ENCODE data around the gene COL4A4. TPM values are rescaled to one million over a fixed set of nuclear protein-coding genes. Genes with fewer than 3 reads are reported as not detected.

Gene COL4A4
- total and polyA plus RNA-seq, 3 experiments from 2014 or later = 0.08 TPM; not detected in 2

DNA sequence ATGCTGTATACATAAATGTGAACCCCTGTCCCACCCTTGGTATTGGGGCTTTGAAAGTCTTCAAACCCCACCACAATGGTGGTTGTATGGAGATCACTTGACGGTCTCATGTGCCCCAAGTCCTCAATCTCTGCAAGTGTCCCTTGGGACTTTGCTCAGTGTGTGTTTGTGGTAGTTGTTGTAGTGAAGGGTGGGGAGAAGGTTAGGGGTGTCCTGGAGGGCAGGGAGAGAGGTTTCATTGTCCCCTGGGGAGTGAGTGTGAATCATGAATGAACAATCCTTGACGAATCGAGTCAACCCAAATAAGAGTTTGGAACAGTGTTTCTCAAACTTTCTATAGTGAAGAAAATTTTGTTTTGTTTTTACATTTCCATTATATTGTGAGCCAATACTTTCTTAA is 28.5 kb upstream of the COL4A4 start:
- Histone ChIP-seq H3K4me3 (ENCODE audit: low read length) (no peak overlapping the region), H3K27me3 (ENCODE audit: insufficient read depth, low read length, poor library complexity, severe bottlenecking) (no peaks in the 10 kb centered on the region), H3K4me1 (ENCODE audit: insufficient read depth, low read length) (no peaks in the 10 kb centered on the region), H3K9me3 (ENCODE audit: low read length) (no peaks in the 10 kb centered on the region), H3K36me3 (ENCODE audit: insufficient read depth, low read length) (no peaks in the 10 kb centered on the region), H3K27ac (ENCODE audit: low read depth, low read length) (no peak overlapping the region)
- POLR2A ChIA-PET = no interaction called here
- no peaks in the 10 kb centered on the region for H3K4me1 Mint-ChIP-seq
- H3K27ac Mint-ChIP-seq = no peak overlapping the region
- peaks cover 0 to 2% (median 0%) of the 10 kb centered on the region in 5 donors for H3K9me3 Mint-ChIP-seq
- peaks cover 8 to 28% of the 10 kb centered on the region in 2 donors for H3K27me3 Mint-ChIP-seq
- DNase-seq = no peak
- no peaks in the 10 kb centered on the region for H3K36me3 Mint-ChIP-seq
- CTCF ChIA-PET = no interaction called here
- H3K4me3 Mint-ChIP-seq = no peak overlapping the region

- no peaks in the 10 kb centered on the region for H3K4me1 ChIP-seq (ENCODE audit: insufficient read depth, low read length)
- ChIA-PET CTCF (no interaction called here), POLR2A (no interaction called here)
- Mint-ChIP-seq H3K4me3 (no peak overlapping the region), H3K9me3 (peaks cover 0 to 2% (median 0%) of the 10 kb centered on the region in 5 donors), H3K4me1 (no peaks in the 10 kb centered on the region), H3K36me3 (no peaks in the 10 kb centered on the region), H3K27me3 (peaks cover 8 to 31% of the 10 kb centered on the region in 2 donors), H3K27ac (no peak overlapping the region)
- H3K36me3 ChIP-seq (ENCODE audit: insufficient read depth, low read length) = no peaks in the 10 kb centered on the region
- H3K9me3 ChIP-seq (ENCODE audit: low read length) = no peaks in the 10 kb centered on the region
- no peaks in the 10 kb centered on the region for H3K27me3 ChIP-seq (ENCODE audit: insufficient read depth, low read length, poor library complexity, severe bottlenecking)
- H3K27ac ChIP-seq (ENCODE audit: low read depth, low read length) = no peak overlapping the region
- DNase-seq = no peak
- H3K4me3 ChIP-seq (ENCODE audit: low read length) = no peak overlapping the region
Observed at GRCh38 chr2:227191367-227191766, 27.4 kb upstream of the COL4A4 start.

DNA sequence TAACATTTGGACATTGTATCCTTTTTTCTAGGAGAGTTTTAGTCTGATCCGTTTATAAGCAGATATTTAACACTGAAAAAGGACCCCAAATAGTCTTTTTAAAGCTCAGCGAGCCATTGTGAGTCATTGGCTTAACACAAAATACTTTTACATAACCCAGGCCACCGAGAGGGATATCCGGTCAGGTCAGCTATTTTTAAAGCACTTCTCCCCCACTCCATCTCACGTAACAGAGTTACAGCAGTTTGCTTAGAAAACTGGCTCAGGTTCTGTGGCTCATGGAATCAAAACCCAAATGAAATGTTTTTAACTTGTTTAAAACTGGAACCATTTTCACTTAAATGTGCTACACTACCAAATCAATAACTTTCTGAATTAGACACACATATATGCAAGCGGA is 24.3 kb upstream of the COL4A4 start:
- Histone ChIP-seq H3K4me3 (ENCODE audit: low read length) (no peak overlapping the region), H3K4me1 (ENCODE audit: insufficient read depth, low read length) (no peaks in the 10 kb centered on the region), H3K27ac (ENCODE audit: low read depth, low read length) (no peak overlapping the region), H3K27me3 (ENCODE audit: insufficient read depth, low read length, poor library complexity, severe bottlenecking) (no peaks in the 10 kb centered on the region), H3K36me3 (ENCODE audit: insufficient read depth, low read length) (no peaks in the 10 kb centered on the region), H3K9me3 (ENCODE audit: low read length) (no peaks in the 10 kb centered on the region)
- no peaks in the 10 kb centered on the region for H3K4me1 Mint-ChIP-seq
- H3K27ac Mint-ChIP-seq = no peak overlapping the region
- ChIA-PET CTCF (no interaction called here), POLR2A (no interaction called here)
- H3K27me3 Mint-ChIP-seq = peaks cover 9 to 38% of the 10 kb centered on the region in 2 donors
- H3K4me3 Mint-ChIP-seq = no peak overlapping the region
- H3K36me3 Mint-ChIP-seq = no peaks in the 10 kb centered on the region
- no peak for DNase-seq
- peaks cover 0 to under 1% (median 0%) of the 10 kb centered on the region in 5 donors for H3K9me3 Mint-ChIP-seq

DNA sequence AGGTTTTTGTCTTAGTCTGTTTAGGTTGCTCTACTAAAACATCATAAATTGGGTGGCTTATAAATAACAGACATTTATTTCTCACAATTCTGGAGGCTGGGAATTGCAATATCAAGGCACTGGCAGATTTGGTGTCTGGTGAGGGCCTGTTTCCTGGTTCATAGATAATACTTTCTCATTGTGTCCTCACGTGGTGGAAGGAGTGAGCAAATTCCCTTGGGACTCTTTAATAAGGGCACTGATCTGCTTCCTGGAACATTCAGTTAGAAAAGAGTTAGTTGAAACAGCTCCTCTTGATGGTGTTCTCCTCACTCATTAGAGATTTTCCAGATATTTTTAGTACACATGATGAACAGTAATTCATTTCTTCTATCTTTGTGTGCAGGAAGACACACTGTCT is 22.7 kb upstream of the COL4A4 start:
- H3K27ac Mint-ChIP-seq = no peak overlapping the region
- Histone ChIP-seq H3K4me1 (ENCODE audit: insufficient read depth, low read length) (no peaks in the 10 kb centered on the region), H3K4me3 (ENCODE audit: low read length) (no peak overlapping the region), H3K27ac (ENCODE audit: low read depth, low read length) (no peak overlapping the region), H3K27me3 (ENCODE audit: insufficient read depth, low read length, poor library complexity, severe bottlenecking) (no peaks in the 10 kb centered on the region), H3K9me3 (ENCODE audit: low read length) (no peaks in the 10 kb centered on the region), H3K36me3 (ENCODE audit: insufficient read depth, low read length) (no peaks in the 10 kb centered on the region)
- H3K27me3 Mint-ChIP-seq = peaks cover 9 to 32% of the 10 kb centered on the region in 2 donors
- H3K4me3 Mint-ChIP-seq = no peak overlapping the region
- H3K36me3 Mint-ChIP-seq = no peaks in the 10 kb centered on the region
- POLR2A ChIA-PET = no interaction called here
- CTCF ChIA-PET = no interaction called here
- no peak for DNase-seq
- H3K4me1 Mint-ChIP-seq = no peaks in the 10 kb centered on the region
- no peaks in the 10 kb centered on the region for H3K9me3 Mint-ChIP-seq

- POLR2A ChIA-PET = no interaction called here
- no peak overlapping the region for H3K4me3 Mint-ChIP-seq
- no peaks in the 10 kb centered on the region for H3K9me3 Mint-ChIP-seq
Observed at GRCh38 chr2:227185615-227186232, 21.7 kb upstream of the COL4A4 start.

GRCh38 chr2:227183657-227184367 is 19.8 kb upstream of the COL4A4 start:
- CTCF ChIA-PET = no interaction called here
- H3K9me3 Mint-ChIP-seq = no peaks in the 10 kb centered on the region

More at GRCh38 chr2:227185615-227186232, 21.7 kb upstream of the COL4A4 start:
- Mint-ChIP-seq H3K36me3 (no peaks in the 10 kb centered on the region), H3K27ac (no peak overlapping the region), H3K27me3 (peaks cover 7 to 32% of the 10 kb centered on the region in 2 donors), H3K4me1 (no peaks in the 10 kb centered on the region)
- Histone ChIP-seq H3K36me3 (ENCODE audit: insufficient read depth, low read length) (no peaks in the 10 kb centered on the region), H3K27me3 (ENCODE audit: insufficient read depth, low read length, poor library complexity, severe bottlenecking) (no peaks in the 10 kb centered on the region), H3K4me3 (ENCODE audit: low read length) (no peak overlapping the region), H3K4me1 (ENCODE audit: insufficient read depth, low read length) (no peaks in the 10 kb centered on the region), H3K27ac (ENCODE audit: low read depth, low read length) (no peak overlapping the region), H3K9me3 (ENCODE audit: low read length) (no peaks in the 10 kb centered on the region)
- no peak for DNase-seq
- CTCF ChIA-PET = no interaction called here

GRCh38 chr2:227182765-227183164 is 18.8 kb upstream of the COL4A4 start:
- H3K36me3 Mint-ChIP-seq = no peaks in the 10 kb centered on the region
- H3K4me1 Mint-ChIP-seq = no peaks in the 10 kb centered on the region

More at GRCh38 chr2:227183657-227184367, 19.8 kb upstream of the COL4A4 start:
- H3K4me1 ChIP-seq (ENCODE audit: insufficient read depth, low read length) = no peaks in the 10 kb centered on the region
- no peaks in the 10 kb centered on the region for H3K9me3 ChIP-seq (ENCODE audit: low read length)
- Mint-ChIP-seq H3K36me3 (no peaks in the 10 kb centered on the region), H3K27me3 (peaks cover 4 to 22% of the 10 kb centered on the region in 2 donors), H3K4me3 (no peak overlapping the region), H3K27ac (no peak overlapping the region), H3K4me1 (no peaks in the 10 kb centered on the region)
- no peaks in the 10 kb centered on the region for H3K36me3 ChIP-seq (ENCODE audit: insufficient read depth, low read length)
- H3K4me3 ChIP-seq (ENCODE audit: low read length) = no peak overlapping the region
- no peak overlapping the region for H3K27ac ChIP-seq (ENCODE audit: low read depth, low read length)
- H3K27me3 ChIP-seq (ENCODE audit: insufficient read depth, low read length, poor library complexity, severe bottlenecking) = no peaks in the 10 kb centered on the region
- POLR2A ChIA-PET = no interaction called here
- no peak for DNase-seq

GRCh38 chr2:227180770-227181169 is 16.8 kb upstream of the COL4A4 start:
- Histone ChIP-seq H3K4me3 (ENCODE audit: low read length) (no peak overlapping the region), H3K27ac (ENCODE audit: low read depth, low read length) (no peak overlapping the region), H3K9me3 (ENCODE audit: low read length) (no peaks in the 10 kb centered on the region), H3K36me3 (ENCODE audit: insufficient read depth, low read length) (no peaks in the 10 kb centered on the region), H3K27me3 (ENCODE audit: insufficient read depth, low read length, poor library complexity, severe bottlenecking) (no peaks in the 10 kb centered on the region), H3K4me1 (ENCODE audit: insufficient read depth, low read length) (no peaks in the 10 kb centered on the region)
- DNase-seq = no peak
- Mint-ChIP-seq H3K4me1 (no peaks in the 10 kb centered on the region), H3K36me3 (no peaks in the 10 kb centered on the region), H3K4me3 (no peak overlapping the region), H3K9me3 (no peaks in the 10 kb centered on the region), H3K27ac (no peak overlapping the region), H3K27me3 (peaks cover 0 to 12% of the 10 kb centered on the region in 2 donors)
- POLR2A ChIA-PET = no interaction called here
- CTCF ChIA-PET = no interaction called here

More at GRCh38 chr2:227182765-227183164, 18.8 kb upstream of the COL4A4 start:
- no peaks in the 10 kb centered on the region for H3K36me3 ChIP-seq (ENCODE audit: insufficient read depth, low read length)
- Mint-ChIP-seq H3K9me3 (no peaks in the 10 kb centered on the region), H3K27me3 (peaks cover 4 to 19% of the 10 kb centered on the region in 2 donors), H3K4me3 (no peak overlapping the region), H3K27ac (no peak overlapping the region)
- no peak overlapping the region for H3K4me3 ChIP-seq (ENCODE audit: low read length)
- ChIA-PET POLR2A (no interaction called here), CTCF (no interaction called here)
- no peaks in the 10 kb centered on the region for H3K9me3 ChIP-seq (ENCODE audit: low read length)
- H3K27me3 ChIP-seq (ENCODE audit: insufficient read depth, low read length, poor library complexity, severe bottlenecking) = no peaks in the 10 kb centered on the region
- no peak for DNase-seq
- H3K27ac ChIP-seq (ENCODE audit: low read depth, low read length) = no peak overlapping the region
- no peaks in the 10 kb centered on the region for H3K4me1 ChIP-seq (ENCODE audit: insufficient read depth, low read length)

Measured in CD8-positive, alpha-beta memory T cell (primary cell).